MG63 (cell line): ENCODE results near the gene HDAC4. TPM values are rescaled to one million over a fixed set of nuclear protein-coding genes. Genes with fewer than 3 reads are reported as not detected.

Source experiments
- DNase-seq: peaks from one replicate; pipeline ENCODE4 v3.0.0-alpha.2; 2020
- H3K27me3 ChIP-seq: fragments of 250-450 bp; sonication (Bioruptor Pico); 2 replicates; pipeline ENCODE4 v1.5.1; 2020; ENCODE audit warnings: mild to moderate bottlenecking, moderate library complexity
- H3K36me3 ChIP-seq: fragments of 250-450 bp; sonication (Bioruptor Pico); 2 replicates; pipeline ENCODE4 v1.5.1; 2020; ENCODE audit warnings: mild to moderate bottlenecking, moderate library complexity
- H3K4me3 ChIP-seq: fragments of 250-450 bp; sonication (Bioruptor Pico); 2 replicates; pipeline ENCODE4 v1.5.1; 2020; ENCODE audit warnings: mild to moderate bottlenecking, moderate library complexity
- H3K9me3 ChIP-seq: fragments of 250-450 bp; sonication (Bioruptor Pico); 2 replicates; pipeline ENCODE4 v1.5.1; 2020; ENCODE audit warnings: mild to moderate bottlenecking, moderate library complexity
- total RNA-seq: library from RNA; depleted of rRNA; stranded (reverse); fragments of >200 nt; shearing (Covaris generic); gene quantifications from 2 replicates; pipeline ENCODE4 v1.2.3, GENCODE V29; 2014; ENCODE audit warnings: low replicate concordance

Gene HDAC4
- total RNA-seq, 1 experiment from 2014 or later = 27.3 TPM

- H3K4me3 ChIP-seq = no peak overlapping the region
- H3K27me3 ChIP-seq = no peaks in the 10 kb centered on the region
- H3K9me3 ChIP-seq = no peaks in the 10 kb centered on the region
- DNase-seq = no peak
- H3K36me3 ChIP-seq = no peaks in the 10 kb centered on the region; the same call in 1 of the 2 replicates
These were observed 128.9 kb downstream of the HDAC4 start for GRCh38 chr2:239271882-239272281.

- Histone ChIP-seq H3K36me3 (no peaks in the 10 kb centered on the region; the same call in 1 of the 2 replicates), H3K27me3 (no peaks in the 10 kb centered on the region), H3K4me3 (no peak overlapping the region), H3K9me3 (no peaks in the 10 kb centered on the region)
- DNase-seq = no peak
These were observed 129.3 kb downstream of the HDAC4 start for GRCh38 chr2:239271471-239271870.

DNA sequence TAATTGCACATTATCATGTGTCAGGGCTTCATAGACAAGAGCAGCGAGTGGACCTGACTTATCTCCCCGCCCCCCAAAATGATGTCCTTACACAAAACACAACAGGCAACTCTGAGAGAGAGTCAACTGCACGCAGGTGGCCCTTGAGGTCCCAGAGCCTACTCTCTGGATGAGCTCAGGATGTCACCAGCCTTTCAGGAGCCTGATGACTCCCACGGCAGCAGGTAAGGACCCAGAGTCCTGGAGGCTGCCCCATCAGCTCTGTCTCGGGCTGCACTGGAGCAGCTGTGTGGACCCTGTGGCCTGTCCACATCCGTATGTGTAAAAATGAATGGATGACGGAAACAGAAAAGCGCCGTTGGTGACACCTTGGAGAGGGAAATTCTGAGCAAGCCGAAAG, 130.9 kb downstream of the HDAC4 start:
- Histone ChIP-seq H3K9me3 (no peaks in the 10 kb centered on the region), H3K4me3 (no peak overlapping the region), H3K36me3 (no peaks in the 10 kb centered on the region; the same call in 1 of the 2 replicates), H3K27me3 (no peaks in the 10 kb centered on the region)
- no peak for DNase-seq

- H3K4me3 ChIP-seq = no peak overlapping the region
- DNase-seq = no peak
- H3K27me3 ChIP-seq = no peaks in the 10 kb centered on the region
- no peaks in the 10 kb centered on the region; the same call in 1 of the 2 replicates for H3K36me3 ChIP-seq
- H3K9me3 ChIP-seq = no peaks in the 10 kb centered on the region
These were observed 131.5 kb downstream of the HDAC4 start for GRCh38 chr2:239269173-239269885.

DNA sequence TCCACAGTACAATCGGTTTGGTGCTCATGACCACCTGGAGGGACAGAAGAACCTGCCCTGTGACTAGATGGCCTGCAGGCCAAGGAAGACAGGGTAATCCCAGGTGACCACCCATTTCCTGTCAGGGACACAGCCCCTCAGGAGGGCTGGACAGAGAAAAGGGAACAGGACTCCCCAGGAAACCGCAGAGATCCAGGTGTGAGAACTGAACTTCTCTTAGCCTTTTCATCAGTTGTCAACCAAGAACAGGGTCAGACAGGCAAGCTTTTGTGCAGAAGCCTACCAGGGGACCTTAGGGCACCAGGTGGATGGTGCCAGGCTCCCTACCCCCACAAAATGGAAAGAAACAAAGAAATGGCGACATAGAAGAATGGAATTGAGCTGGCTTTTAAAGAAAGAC, 132.3 kb downstream of the HDAC4 start:
- DNase-seq = no peak
- H3K27me3 ChIP-seq = no peaks in the 10 kb centered on the region
- no peak overlapping the region for H3K4me3 ChIP-seq
- no peaks in the 10 kb centered on the region; the same call in 1 of the 2 replicates for H3K36me3 ChIP-seq
- no peaks in the 10 kb centered on the region for H3K9me3 ChIP-seq

DNA sequence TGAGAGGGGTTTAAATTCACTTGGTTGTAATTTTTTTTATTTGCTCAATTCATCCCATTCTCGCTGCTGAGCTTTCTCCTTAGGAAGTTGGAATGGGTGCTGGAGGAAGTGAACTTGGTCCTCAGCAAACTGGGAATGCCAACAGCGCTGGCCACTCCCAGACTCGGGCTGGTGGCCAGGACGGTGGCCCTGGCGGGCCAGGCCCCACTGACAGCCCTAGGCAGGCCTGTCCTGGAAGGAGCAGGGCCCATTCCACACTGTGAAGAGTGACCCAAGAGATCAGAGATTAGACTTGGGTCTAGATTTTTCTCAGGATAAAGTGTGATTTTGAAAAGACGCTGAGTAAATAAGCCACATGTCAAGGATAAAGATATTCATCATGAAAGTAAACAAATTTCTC, 132.7 kb downstream of the HDAC4 start:
- no peak overlapping the region for H3K4me3 ChIP-seq
- no peaks in the 10 kb centered on the region for H3K9me3 ChIP-seq
- DNase-seq = peak; percentile 67
- no peaks in the 10 kb centered on the region; the same call in 1 of the 2 replicates for H3K36me3 ChIP-seq
- no peaks in the 10 kb centered on the region for H3K27me3 ChIP-seq

GRCh38 chr2:239267288-239267951, 133.4 kb downstream of the HDAC4 start:
- no peaks in the 10 kb centered on the region for H3K9me3 ChIP-seq
- H3K27me3 ChIP-seq = no peaks in the 10 kb centered on the region
- H3K36me3 ChIP-seq = no peaks in the 10 kb centered on the region; the same call in 1 of the 2 replicates
- H3K4me3 ChIP-seq = no peak overlapping the region
- DNase-seq = peak; percentile 86

- Histone ChIP-seq H3K9me3 (no peaks in the 10 kb centered on the region), H3K27me3 (no peaks in the 10 kb centered on the region), H3K4me3 (no peak overlapping the region), H3K36me3 (no peaks in the 10 kb centered on the region; the same call in 1 of the 2 replicates)
- DNase-seq = no peak
These were observed 134.0 kb downstream of the HDAC4 start for GRCh38 chr2:239266779-239267287.

DNA sequence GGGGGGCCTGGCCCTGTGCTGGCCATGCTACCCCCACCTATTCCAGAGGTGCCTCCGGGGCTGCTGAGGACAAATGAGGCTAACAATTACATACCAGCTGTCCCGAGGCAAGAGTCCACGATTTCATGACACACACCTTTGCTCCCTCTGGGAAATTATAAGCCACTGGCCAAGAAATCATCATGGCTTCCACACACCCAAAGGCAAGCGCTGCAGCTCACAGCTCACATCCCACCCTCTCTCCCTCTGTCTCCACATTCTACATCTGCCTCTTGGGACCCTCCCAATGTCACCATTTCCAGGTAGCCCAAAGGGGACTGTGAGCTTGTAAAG, 134.4 kb downstream of the HDAC4 start:
- Histone ChIP-seq H3K9me3 (no peaks in the 10 kb centered on the region), H3K27me3 (no peaks in the 10 kb centered on the region), H3K36me3 (no peaks in the 10 kb centered on the region; the same call in 1 of the 2 replicates), H3K4me3 (no peak overlapping the region)
- no peak for DNase-seq

DNA sequence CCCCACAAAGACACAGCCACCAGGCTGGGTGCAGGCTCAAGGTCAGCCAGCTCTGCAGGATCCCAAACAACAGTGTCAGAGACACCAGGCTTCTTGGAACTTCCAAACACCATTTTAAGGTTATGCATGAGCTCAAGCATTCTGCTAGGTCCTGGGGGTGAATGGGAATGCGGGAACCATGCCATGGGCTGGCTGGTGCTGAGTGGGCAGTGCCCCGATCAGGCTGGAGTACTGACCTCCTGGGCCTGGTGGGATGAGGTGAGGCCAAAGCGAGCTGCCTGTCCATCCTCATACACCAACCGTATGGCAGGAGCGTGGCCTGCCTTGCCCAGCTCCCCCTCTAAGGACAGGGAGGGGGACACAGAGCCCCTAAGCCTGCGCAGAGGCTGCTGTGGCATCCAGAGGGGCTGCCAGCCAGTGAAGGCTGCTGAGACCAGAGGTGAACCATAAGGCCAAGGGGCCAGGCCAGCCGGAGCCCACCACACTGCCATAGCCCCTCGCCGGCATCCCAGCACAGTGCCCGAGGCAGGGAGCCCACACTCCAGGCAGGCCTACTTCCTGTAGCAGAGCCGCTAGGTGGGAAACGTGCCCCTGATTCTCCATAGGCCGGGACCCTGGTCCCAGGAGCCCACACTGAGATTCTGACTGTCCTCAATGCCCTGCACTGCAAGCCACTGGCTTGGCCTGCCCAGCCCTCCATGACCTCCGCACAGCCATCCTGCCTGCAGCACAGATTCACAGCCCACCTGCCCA, 135.0 kb downstream of the HDAC4 start:
- Histone ChIP-seq H3K27me3 (no peaks in the 10 kb centered on the region), H3K36me3 (no peaks in the 10 kb centered on the region; the same call in 1 of the 2 replicates), H3K9me3 (no peaks in the 10 kb centered on the region), H3K4me3 (no peak overlapping the region)
- no peak for DNase-seq

GRCh38 chr2:239264838-239265651, 135.8 kb downstream of the HDAC4 start:
- no peak overlapping the region for H3K4me3 ChIP-seq
- H3K9me3 ChIP-seq = no peaks in the 10 kb centered on the region
- no peaks in the 10 kb centered on the region for H3K27me3 ChIP-seq
- H3K36me3 ChIP-seq = no peaks in the 10 kb centered on the region
- peak; percentile 38 for DNase-seq

- H3K36me3 ChIP-seq = no peaks in the 10 kb centered on the region
- no peaks in the 10 kb centered on the region for H3K9me3 ChIP-seq
- no peak overlapping the region for H3K4me3 ChIP-seq
- DNase-seq = peak; percentile 38
- H3K27me3 ChIP-seq = no peaks in the 10 kb centered on the region
These were observed 136.4 kb downstream of the HDAC4 start for GRCh38 chr2:239264492-239264837.

DNA sequence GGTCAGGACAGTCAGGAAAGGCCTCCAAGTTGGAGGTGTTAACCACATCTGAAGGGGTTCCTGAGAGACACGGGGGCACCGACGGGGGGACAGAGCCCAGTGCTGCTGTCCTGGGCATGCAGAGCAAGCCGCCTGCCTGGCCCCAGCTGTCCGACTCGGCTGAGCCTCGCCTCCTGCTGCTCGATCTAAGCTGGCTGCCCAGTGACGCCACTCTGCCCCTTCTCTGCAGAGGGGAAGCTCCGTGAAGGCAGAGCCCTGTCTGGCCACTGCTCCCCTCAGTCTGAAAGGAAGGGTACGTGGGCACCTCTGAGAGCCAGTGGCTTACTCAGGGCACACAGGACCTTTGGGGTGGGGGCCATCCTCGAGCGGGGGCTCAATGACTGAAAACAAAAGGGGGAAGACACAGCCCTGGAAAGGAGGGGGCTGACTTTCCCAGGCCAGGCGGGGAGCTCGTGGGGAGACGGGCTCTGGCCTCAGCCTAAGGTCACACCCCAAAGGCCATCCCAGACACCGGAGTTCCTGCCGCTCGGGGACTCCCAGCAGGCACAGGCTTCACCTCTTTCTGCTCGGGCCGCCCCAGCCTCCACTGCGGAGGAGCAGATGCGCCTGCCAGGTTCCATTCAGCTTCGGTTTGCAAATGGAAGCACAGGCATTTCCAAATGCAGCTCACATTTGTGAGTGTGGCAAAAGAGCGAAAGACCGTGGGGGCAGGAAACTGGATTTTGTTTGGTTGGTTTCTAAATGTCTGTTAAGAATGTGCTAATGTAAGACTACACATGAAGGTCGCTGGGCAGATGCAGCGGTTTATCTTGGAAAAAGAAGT, 136.9 kb downstream of the HDAC4 start:
- H3K4me3 ChIP-seq = no peak overlapping the region
- no peak for DNase-seq

GRCh38 chr2:239263231-239263630, 137.6 kb downstream of the HDAC4 start:
- Histone ChIP-seq H3K4me3 (no peak overlapping the region), H3K36me3 (no peaks in the 10 kb centered on the region), H3K27me3 (no peaks in the 10 kb centered on the region), H3K9me3 (peaks cover 3% of the 10 kb centered on the region; the same call in 1 of the 2 replicates)
- DNase-seq = no peak

More for the DNA sequence above, 136.9 kb downstream of the HDAC4 start:
- Histone ChIP-seq H3K27me3 (no peaks in the 10 kb centered on the region), H3K9me3 (no peaks in the 10 kb centered on the region), H3K36me3 (no peaks in the 10 kb centered on the region)

DNA sequence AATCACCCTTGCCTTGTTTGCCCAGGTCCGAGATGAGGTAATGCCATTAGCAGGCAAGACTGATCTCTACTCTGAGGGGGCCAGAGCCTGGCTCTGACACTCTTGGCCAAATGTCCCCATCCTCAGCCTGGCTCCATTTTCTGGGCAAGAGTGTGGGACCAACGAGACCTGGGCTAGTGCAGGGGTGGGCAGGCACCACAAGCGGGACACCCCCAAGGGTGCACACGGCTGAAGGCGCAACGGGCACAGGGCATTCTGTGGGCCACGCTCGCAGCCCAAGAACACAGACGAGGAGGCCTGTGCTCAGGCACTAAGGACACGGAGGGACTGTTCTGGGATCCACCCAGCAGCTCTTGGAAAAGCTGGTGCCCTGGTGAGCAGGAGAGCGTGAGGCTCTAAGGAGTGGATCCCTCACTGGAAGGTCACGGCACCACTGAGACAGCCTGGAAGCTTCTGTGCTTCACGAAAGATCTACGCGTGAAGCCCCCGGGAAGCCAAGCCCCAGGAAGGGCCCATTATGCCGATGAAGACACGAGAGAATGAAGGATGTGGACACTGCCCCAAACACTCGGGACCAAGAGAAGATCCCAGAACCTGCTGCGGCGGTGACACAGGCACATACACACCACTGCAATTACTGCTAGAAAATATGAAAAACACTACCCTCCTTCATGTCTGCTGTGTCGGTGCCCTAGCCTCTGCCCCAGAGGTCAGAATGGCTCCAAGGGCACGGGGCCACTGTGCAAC, 138.2 kb downstream of the HDAC4 start:
- Histone ChIP-seq H3K27me3 (no peaks in the 10 kb centered on the region), H3K4me3 (no peak overlapping the region), H3K9me3 (peaks cover 9% of the 10 kb centered on the region; the same call in 1 of the 2 replicates), H3K36me3 (no peaks in the 10 kb centered on the region)
- DNase-seq = no peak
